Neural progenitor cell (in vitro differentiated cells): ENCODE measurements around the gene GREB1L. TPM values are rescaled to one million over a fixed set of nuclear protein-coding genes. Genes with fewer than 3 reads are reported as not detected.

ENCODE experiments used
- DNase-seq: peaks from one replicate; pipeline ENCODE4 v3.0.0-alpha.2; 2016; ENCODE audit warnings: low spot score
- H2AFZ ChIP-seq: fragments of 200-600 bp; sonication (generic); replicated peaks from 2 replicates; pipeline ENCODE4 v1.6.1; 2016; ENCODE audit warnings: antibody characterized with exemption
- H3F3A ChIP-seq: fragments of 200-600 bp; sonication (generic); 2 replicates; pipeline ENCODE4 v1.6.1; 2016; ENCODE audit warnings: antibody characterized with exemption, low read depth
- H3K27ac ChIP-seq: fragments of 200-600 bp; sonication (generic); 2 replicates; pipeline ENCODE4 v1.5.1; 2016; ENCODE audit warnings: mild to moderate bottlenecking
- H3K27me3 ChIP-seq: fragments of 200-600 bp; sonication (generic); 2 replicates; pipeline ENCODE4 v1.6.1; 2016; ENCODE audit warnings: mild to moderate bottlenecking, moderate library complexity
- H3K36me3 ChIP-seq: fragments of 200-600 bp; sonication (generic); 2 replicates; pipeline ENCODE4 v1.5.1; 2016
- H3K4me1 ChIP-seq: fragments of 200-600 bp; sonication (generic); 2 replicates; pipeline ENCODE4 v1.6.1; 2016; ENCODE audit warnings: mixed run types
- H3K4me2 ChIP-seq: fragments of 200-600 bp; sonication (generic); 2 replicates; pipeline ENCODE4 v1.6.1; 2016
- H3K4me3 ChIP-seq: fragments of 200-600 bp; sonication (generic); 2 replicates; pipeline ENCODE4 v1.5.1; 2016
- H3K79me2 ChIP-seq: fragments of 200-600 bp; sonication (generic); 2 replicates; pipeline ENCODE4 v1.6.1; 2016; ENCODE audit warnings: low read depth
- H3K9ac ChIP-seq: fragments of 200-600 bp; sonication (generic); 2 replicates; pipeline ENCODE4 v1.6.1; 2016
- H3K9me3 ChIP-seq: fragments of 200-600 bp; sonication (generic); 2 replicates; pipeline ENCODE4 v1.5.1; 2016; ENCODE audit warnings: low read depth
- H4K20me1 ChIP-seq: fragments of 200-600 bp; sonication (generic); 2 replicates; pipeline ENCODE4 v1.6.1; 2016; ENCODE audit warnings: low read depth
- H3K27ac Mint-ChIP-seq: 3 replicates; pipeline ENCODE4 v1.8.0; 2021; ENCODE audit warnings: mixed read lengths
- H3K27me3 Mint-ChIP-seq: 2 replicates; pipeline ENCODE4 v1.8.0; 2022; ENCODE audit warnings: low read depth, mild to moderate bottlenecking, inconsistent platforms, moderate library complexity, mixed read lengths; ENCODE audit not compliant: insufficient read depth
- H3K36me3 Mint-ChIP-seq: 3 replicates; pipeline ENCODE4 v1.8.0; 2021; ENCODE audit warnings: mixed read lengths
- H3K4me1 Mint-ChIP-seq: 3 replicates; pipeline ENCODE4 v1.8.0; 2021; ENCODE audit warnings: mixed read lengths
- H3K4me3 Mint-ChIP-seq: 3 replicates; pipeline ENCODE4 v1.8.0; 2021; ENCODE audit warnings: mild to moderate bottlenecking, moderate library complexity, mixed read lengths
- H3K9me3 Mint-ChIP-seq: 3 replicates; pipeline ENCODE4 v1.8.0; 2020; ENCODE audit warnings: mixed read lengths
- EZH2 ChIP-seq: fragments of 200-600 bp; sonication (generic); IDR thresholded peaks from 2 replicates; pipeline ENCODE4 v1.6.1; 2017; ENCODE audit warnings: antibody characterized with exemption, mild to moderate bottlenecking, moderate library complexity
- EZH2phosphoT487 ChIP-seq: fragments of 200-600 bp; sonication (generic); IDR thresholded peaks from 2 replicates; pipeline ENCODE4 v1.6.1; 2017; ENCODE audit warnings: antibody characterized with exemption
- total RNA-seq: library from RNA; depleted of rRNA; stranded (reverse); fragments of >200 nt; gene quantifications from 2 replicates; pipeline ENCODE4 v1.2.3, GENCODE V29; 2015; ENCODE audit warnings: low replicate concordance
- TF ChIP-seq, protein P1 (sequence below): fragments of 200-600 bp; sonication (generic); IDR thresholded peaks from 2 replicates; pipeline ENCODE4 v1.5.1; 2017; ENCODE audit warnings: antibody characterized with exemption, mild to moderate bottlenecking

The GREB1L gene
- total RNA-seq, 1 donor from 2014 or later: 278 TPM

DNA sequence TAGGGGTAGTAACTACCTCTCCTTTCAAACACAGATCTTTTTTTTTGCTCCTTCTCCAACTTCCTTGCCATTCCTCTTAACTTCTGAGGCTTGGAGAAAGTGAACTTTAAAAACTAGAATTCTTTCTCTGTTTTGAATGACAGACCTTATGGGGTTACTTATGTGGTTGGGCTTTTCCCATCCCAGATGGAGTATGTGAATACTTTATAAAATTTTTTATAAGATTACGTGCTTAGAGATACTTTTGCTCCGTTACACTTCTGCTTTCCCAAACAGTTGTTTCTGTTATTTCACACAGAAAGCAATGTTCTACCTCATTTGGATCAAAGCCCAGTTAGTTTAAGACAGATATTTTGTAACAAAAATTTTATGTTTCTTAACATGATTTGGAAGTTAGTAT, 20.2 kb downstream of the GREB1L start:
- peaks cover 98% of the 10 kb centered on the region for H3K4me1 ChIP-seq
- Mint-ChIP-seq H3K4me3 (peak overlapping the region; percentile 42), H3K9me3 (no peaks in the 10 kb centered on the region), H3K36me3 (no peaks in the 10 kb centered on the region), H3K27ac (peak overlapping the region; percentile 95), H3K4me1 (peaks cover 86% of the 10 kb centered on the region), H3K27me3 (peaks cover 4% of the 10 kb centered on the region)
- peaks cover 98% of the 10 kb centered on the region for H3F3A ChIP-seq
- H3K79me2 ChIP-seq: peaks cover 100% of the 10 kb centered on the region
- no peaks in the 10 kb centered on the region for H3K27me3 ChIP-seq
- H3K9me3 ChIP-seq: no peaks in the 10 kb centered on the region
- no peak for DNase-seq
- peak overlapping the region; percentile 96 for H3K27ac ChIP-seq
- TF ChIP-seq, protein P1, sequence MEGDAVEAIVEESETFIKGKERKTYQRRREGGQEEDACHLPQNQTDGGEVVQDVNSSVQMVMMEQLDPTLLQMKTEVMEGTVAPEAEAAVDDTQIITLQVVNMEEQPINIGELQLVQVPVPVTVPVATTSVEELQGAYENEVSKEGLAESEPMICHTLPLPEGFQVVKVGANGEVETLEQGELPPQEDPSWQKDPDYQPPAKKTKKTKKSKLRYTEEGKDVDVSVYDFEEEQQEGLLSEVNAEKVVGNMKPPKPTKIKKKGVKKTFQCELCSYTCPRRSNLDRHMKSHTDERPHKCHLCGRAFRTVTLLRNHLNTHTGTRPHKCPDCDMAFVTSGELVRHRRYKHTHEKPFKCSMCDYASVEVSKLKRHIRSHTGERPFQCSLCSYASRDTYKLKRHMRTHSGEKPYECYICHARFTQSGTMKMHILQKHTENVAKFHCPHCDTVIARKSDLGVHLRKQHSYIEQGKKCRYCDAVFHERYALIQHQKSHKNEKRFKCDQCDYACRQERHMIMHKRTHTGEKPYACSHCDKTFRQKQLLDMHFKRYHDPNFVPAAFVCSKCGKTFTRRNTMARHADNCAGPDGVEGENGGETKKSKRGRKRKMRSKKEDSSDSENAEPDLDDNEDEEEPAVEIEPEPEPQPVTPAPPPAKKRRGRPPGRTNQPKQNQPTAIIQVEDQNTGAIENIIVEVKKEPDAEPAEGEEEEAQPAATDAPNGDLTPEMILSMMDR: no peak
- TF ChIP-seq EZH2phosphoT487: no peak
- TF ChIP-seq EZH2: no peak
- H3K4me2 ChIP-seq: peak overlapping the region; percentile 83
- H3K4me3 ChIP-seq: peak overlapping the region; percentile 39
- H3K9ac ChIP-seq: no peak overlapping the region
- peaks cover 85% of the 10 kb centered on the region for H4K20me1 ChIP-seq
- H2AFZ ChIP-seq: no peak overlapping the region
- no peaks in the 10 kb centered on the region for H3K36me3 ChIP-seq

DNA sequence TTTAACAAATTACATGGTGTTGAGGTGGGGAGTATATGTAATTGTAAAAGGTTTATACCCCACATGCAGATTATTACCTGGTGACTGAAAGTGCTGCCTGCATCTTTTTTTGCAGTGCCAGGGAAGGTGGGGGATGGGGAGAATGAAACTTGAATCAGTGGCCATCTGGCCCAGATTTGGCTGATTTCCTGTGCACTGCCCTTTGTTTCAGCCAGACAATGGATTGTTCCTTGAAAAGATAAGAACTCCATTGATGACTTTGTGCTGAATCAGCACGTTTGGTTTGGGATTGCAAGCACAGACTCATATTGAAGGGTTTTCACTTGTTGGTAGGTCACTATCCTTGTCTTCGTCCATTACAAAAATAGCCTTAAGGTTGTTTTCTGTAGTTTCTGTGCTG, 20.9 kb downstream of the GREB1L start:
- H3K9ac ChIP-seq: no peak overlapping the region
- TF ChIP-seq EZH2phosphoT487: no peak
- TF ChIP-seq, protein P1: no peak
- no peak for TF ChIP-seq EZH2
- H3K4me3 ChIP-seq: peak overlapping the region; percentile 39
- Mint-ChIP-seq H3K36me3 (no peaks in the 10 kb centered on the region), H3K27ac (peak overlapping the region; percentile 95), H3K4me3 (peak overlapping the region; percentile 76), H3K27me3 (peaks cover 3% of the 10 kb centered on the region), H3K4me1 (peaks cover 82% of the 10 kb centered on the region), H3K9me3 (no peaks in the 10 kb centered on the region)
- DNase-seq: peak; percentile 94
- peak overlapping the region; percentile 96 for H3K27ac ChIP-seq
- no peaks in the 10 kb centered on the region for H3K9me3 ChIP-seq
- H3K27me3 ChIP-seq: no peaks in the 10 kb centered on the region
- H4K20me1 ChIP-seq: peaks cover 85% of the 10 kb centered on the region
- H3K4me2 ChIP-seq: peak overlapping the region; percentile 83
- H3K4me1 ChIP-seq: peaks cover 98% of the 10 kb centered on the region
- no peak overlapping the region for H2AFZ ChIP-seq
- peaks cover 95% of the 10 kb centered on the region for H3F3A ChIP-seq
- H3K36me3 ChIP-seq: no peaks in the 10 kb centered on the region
- H3K79me2 ChIP-seq: peaks cover 100% of the 10 kb centered on the region

DNA sequence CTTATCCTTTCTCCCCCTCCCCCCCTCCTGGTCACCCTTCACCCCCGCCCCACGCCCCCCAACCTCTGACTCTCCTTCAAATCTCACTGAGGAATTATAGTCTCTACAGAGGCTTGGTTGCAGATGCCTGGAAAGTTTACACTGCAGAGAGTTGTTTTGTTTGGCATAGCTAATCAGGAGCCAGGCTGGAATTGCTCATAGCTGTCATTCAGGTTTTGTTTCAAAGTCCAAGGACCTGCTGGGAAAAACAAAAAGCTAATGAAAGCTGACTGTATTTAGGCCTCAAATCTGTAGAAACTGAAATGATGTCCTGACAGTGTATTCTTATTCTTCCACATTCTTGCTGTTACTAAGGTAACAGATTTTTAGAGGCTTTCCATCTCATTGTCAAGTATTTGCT, 22.6 kb downstream of the GREB1L start:
- Histone ChIP-seq H3K27me3 (no peaks in the 10 kb centered on the region), H2AFZ (no peak overlapping the region), H3K36me3 (no peaks in the 10 kb centered on the region), H3K9ac (no peak overlapping the region), H3K27ac (peak overlapping the region; percentile 96), H4K20me1 (peaks cover 84% of the 10 kb centered on the region), H3K4me1 (peaks cover 95% of the 10 kb centered on the region), H3K79me2 (peaks cover 100% of the 10 kb centered on the region), H3F3A (peaks cover 90% of the 10 kb centered on the region), H3K4me2 (peak overlapping the region; percentile 83), H3K4me3 (peak overlapping the region; percentile 39), H3K9me3 (no peaks in the 10 kb centered on the region)
- no peaks in the 10 kb centered on the region for H3K36me3 Mint-ChIP-seq
- no peaks in the 10 kb centered on the region for H3K27me3 Mint-ChIP-seq
- H3K27ac Mint-ChIP-seq: peak overlapping the region; percentile 92
- H3K4me3 Mint-ChIP-seq: peak overlapping the region; percentile 46
- no peaks in the 10 kb centered on the region for H3K9me3 Mint-ChIP-seq
- TF ChIP-seq, protein P1: no peak
- no peak for TF ChIP-seq EZH2
- peak; percentile 77 for TF ChIP-seq EZH2phosphoT487
- peaks cover 69% of the 10 kb centered on the region for H3K4me1 Mint-ChIP-seq
- peak; percentile 81 for DNase-seq
